HG02852 (cell line): ENCODE data around the gene KHDRBS2.

ENCODE experiments used
- ATAC-seq: cut with Tn5 transposase; IDR thresholded peaks from one replicate; pipeline ENCODE4 v1.9.1; 2021; ENCODE audit warnings: mild to moderate bottlenecking, moderate library complexity; ENCODE audit not compliant: unreplicated experiment

Gene KHDRBS2

DNA sequence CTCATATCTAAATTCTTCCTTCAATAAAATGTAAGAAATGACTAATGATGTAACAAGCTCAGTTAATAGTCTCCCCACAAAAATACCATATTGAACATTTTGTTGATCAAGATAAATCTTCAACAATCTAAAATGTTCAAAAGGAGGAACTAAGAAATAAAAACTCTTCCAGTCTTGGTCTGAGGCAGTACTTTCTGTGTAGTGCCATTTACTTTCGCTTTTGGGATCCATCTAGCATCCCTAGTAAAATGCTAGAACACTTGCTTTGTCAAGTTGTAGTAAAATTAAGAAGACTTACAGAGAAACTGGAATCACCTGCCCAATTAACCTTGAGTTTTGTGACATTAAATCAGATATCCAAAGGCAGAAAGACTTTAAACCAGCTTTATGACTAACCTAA is 246.4 kb downstream of the KHDRBS2 start:
- ATAC-seq, result no peak

GRCh38 chr6:62037445-62037844 is 248.6 kb downstream of the KHDRBS2 start:
- no peak for ATAC-seq

- no peak for ATAC-seq
These were observed 250.1 kb downstream of the KHDRBS2 start for GRCh38 chr6:62035952-62036351.

DNA sequence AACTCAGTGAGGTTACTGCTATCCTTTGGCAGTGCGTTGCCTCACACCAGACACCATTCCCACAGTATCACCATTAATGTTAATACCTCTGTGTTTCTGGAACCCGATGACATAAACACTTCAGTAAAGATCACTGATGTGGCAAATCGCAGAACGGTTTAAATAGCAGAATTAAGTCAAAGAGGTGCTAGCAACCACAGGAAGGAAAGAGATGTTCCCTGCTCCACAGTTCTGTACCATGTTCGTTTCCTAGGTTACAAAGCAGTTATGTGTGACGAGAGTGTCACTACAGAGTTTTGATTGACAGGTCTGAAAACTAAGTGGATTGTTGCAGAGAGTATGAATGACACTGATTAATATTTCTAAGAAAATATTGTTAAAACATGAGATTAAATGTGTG is 272.3 kb downstream of the KHDRBS2 start:
- ATAC-seq, result no peak

GRCh38 chr6:62009445-62009844 is 276.6 kb downstream of the KHDRBS2 start:
- no peak for ATAC-seq

- no peak for ATAC-seq
These were observed 296.4 kb downstream of the KHDRBS2 start for GRCh38 chr6:61989616-61990015.

GRCh38 chr6:61980622-61981021 is 305.4 kb downstream of the KHDRBS2 start:
- no peak for ATAC-seq

DNA sequence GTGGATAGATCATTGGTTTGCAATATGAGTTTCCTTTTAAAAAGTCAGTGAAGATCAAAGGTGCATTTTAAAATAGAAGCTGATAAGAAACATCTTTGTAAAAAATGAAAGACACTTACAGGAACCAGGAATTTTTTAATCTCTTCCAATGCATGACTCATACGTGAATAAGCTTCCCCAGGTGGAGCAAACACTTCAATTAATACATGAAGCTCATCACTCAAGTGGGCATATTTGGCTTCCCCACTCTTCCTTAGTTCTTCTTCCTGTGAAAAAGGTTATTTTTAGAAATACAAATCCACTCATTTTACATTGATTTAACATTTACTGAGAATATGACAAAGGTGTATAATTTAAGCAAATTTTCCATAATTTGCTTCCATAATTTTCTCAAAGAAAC is 308.1 kb downstream of the KHDRBS2 start:
- ATAC-seq, result no peak

DNA sequence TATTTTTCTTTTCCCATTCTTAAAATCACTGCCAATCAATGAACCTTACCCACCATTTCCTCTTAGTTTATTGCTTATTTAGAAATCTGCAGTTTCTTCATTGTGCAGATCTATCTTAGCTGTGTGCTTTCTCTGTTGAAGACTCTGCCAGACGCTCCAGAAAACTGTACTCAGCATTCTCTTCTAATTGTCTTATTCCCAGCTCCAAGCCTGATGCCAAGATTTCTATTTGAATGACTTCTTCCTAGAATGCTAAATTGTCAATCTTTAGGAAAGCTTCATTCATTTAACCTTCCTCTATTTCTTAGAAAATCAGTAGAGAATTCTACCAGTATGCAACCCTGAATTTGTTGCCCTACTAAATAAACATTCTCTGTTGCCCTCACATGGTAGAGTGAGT is 308.9 kb downstream of the KHDRBS2 start:
- no peak for ATAC-seq

DNA sequence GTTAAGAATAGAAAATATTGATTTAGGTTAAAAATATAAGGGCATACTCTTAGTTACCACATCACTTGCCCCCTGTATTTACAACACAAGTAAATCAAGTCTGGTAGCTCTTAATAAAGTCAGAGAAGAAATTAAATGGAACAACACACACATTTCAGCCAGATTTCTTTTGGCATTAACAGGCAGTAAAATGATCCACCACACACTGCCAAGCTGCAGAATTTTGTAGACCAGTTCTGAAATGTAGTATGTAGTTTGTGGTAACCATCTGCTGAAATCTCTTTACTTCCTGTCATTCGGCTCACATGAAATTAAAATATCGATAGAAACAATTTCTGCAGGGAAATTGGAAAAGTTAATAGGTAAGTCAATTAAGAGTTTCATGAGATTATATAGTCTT is 326.8 kb downstream of the KHDRBS2 start:
- ATAC-seq, result no peak

GRCh38 chr6:61953851-61954250 is 332.2 kb downstream of the KHDRBS2 start:
- no peak for ATAC-seq

DNA sequence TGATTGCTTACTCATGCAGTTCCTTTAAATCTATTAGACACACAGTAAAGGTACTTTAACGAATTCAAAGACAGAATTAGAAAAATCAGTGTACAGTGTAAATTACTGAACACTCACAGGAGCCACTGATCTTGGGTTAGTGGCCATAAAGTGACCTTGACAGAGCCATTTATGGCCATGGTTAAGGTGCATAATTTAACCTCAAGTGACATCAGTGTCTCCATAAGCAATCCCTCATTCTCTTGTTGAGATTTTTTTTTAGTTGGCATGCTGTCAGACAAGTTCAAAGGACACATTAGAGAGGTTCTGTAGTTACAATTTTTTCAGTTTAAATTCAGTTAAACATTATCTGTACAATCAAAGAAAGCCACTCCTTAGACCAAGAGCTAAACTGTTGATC is 334.4 kb downstream of the KHDRBS2 start:
- ATAC-seq, result no peak

GRCh38 chr6:61950811-61951210 is 335.2 kb downstream of the KHDRBS2 start:
- ATAC-seq, result no peak

GRCh38 chr6:61949971-61950370 is 336.1 kb downstream of the KHDRBS2 start:
- no peak for ATAC-seq

DNA sequence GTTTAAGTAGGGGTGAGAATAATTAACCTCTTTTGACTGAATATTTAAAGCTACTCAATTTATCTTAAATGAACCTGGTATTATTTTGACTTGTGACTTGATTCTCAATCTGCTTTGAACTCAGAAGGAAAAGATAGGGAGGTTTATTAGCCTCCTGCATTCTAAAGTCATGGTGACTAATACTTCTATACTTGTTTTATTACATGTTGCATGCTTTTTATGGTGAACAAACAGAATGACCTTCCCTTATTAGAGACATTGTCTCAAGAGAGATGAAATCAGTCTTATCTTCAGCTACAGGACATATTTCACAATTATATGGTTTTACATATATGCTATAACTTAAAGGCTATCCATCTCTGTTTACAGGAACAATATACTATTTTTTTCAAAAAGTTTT is 336.9 kb downstream of the KHDRBS2 start:
- no peak for ATAC-seq

DNA sequence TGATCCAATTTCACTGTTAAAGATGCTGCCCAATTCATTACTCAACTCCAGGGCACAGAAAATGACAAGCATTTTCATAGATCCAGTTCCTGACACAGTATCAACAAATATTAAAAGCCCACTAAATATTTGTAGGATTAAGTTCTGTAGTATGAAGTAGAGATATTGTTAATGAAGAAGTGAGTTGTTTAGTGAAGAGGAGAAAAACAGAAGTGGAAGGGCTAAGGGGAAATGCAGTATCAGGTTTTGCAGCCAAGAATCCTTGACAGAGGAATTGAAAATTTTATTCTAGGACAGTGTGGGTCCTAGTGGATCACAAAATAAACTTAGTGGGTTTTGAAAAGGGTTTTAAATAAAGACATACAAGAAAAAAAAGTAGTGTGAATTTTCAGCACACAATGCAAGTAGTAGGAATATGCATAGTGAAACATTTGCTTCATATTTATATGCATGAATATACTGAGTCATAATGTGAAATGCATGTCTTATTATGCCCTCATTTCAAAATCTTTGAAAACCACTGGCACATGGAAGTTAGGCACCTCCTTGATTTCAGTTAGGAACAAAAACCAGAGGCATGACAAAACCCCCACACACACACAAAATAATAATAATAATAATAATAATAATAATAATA is 338.6 kb downstream of the KHDRBS2 start:
- ATAC-seq, result no peak

GRCh38 chr6:61940919-61941318 is 345.1 kb downstream of the KHDRBS2 start:
- ATAC-seq, result no peak

DNA sequence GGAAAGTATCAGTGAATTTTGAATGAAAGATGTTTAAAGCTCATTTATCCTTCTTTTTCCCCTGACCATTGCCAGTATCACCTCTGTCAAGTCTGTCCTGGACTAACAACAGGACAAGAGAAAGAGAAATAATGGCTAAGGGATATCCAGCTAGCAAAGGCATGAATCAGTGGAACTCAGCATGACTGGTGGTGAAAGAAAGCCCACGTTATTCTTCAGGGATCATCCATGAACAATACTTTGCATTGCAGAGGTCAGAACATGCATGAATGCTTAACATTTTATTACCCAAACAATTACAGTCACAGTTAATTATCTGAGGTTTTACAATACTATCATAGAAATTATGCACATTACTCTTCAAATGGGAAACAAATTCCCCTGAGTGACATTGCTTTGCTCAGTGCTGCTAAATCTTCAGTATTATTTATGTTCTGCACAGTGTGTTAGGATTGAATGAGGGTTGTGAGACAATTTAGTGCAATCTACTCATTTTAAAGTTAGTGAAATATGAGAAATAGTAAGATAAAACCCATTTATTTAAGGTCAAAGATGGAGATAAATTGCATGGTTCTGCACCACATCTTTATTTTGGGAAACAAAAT is 350.7 kb downstream of the KHDRBS2 start:
- ATAC-seq, result no peak

DNA sequence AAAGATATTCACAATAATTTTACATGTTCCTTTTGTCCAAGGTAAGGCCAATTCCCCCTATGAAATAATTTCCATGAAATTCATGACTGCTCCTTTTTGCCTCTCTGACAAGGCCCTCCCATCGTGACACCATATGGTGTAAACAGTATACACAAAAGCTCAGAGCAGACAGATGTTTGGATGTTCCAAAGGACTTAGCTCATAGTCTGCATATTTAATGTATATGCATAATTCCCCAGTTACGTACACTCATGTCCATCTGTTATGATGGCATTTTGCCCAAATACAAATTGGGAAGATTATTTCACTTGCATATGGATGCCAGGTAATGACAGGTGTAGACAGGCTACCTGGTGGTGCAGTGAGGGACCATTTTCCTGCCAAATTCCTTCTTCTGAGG is 376.5 kb downstream of the KHDRBS2 start:
- no peak for ATAC-seq

GRCh38 chr6:61901748-61902147 is 384.3 kb downstream of the KHDRBS2 start:
- no peak for ATAC-seq

DNA sequence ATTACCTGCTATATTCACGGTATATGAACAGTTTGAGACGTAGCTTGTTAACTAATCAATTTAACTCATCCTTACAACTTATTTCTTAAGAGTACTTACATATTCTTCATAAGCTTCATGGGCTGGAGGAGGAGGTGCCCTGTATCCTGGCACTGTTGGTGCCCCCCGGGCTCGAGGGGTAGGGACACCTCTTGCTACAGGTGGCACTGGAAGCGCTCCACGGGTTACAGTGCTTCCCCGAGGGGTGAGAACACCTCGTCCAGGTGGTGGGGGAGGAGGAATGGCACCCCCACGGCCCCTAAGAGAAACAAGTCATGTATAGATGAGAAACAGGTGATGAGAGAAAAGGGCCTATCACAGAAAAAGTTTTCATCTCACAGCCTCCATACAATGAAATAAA is 391.5 kb downstream of the KHDRBS2 start:
- no peak for ATAC-seq

- ATAC-seq, result no peak
These were observed 398.6 kb downstream of the KHDRBS2 start for GRCh38 chr6:61887423-61887822.
